Kidney epithelial cell (primary cell): ENCODE results near the gene WDR86. TPM values are rescaled to one million over a fixed set of nuclear protein-coding genes. Genes with fewer than 3 reads are reported as not detected.

Source experiments
- DNase-seq: peaks from one replicate; pipeline ENCODE4 v3.0.0-alpha.2; 2010; ENCODE audit warnings: low read depth
- H3K27me3 ChIP-seq: 2 replicates; pipeline ENCODE4 v1.6.0; 2011; ENCODE audit warnings: low read length; ENCODE audit not compliant: control insufficient read depth, insufficient read depth
- H3K36me3 ChIP-seq: 2 replicates; pipeline ENCODE4 v1.5.1; 2011; ENCODE audit warnings: low read length; ENCODE audit not compliant: control insufficient read depth, insufficient read depth
- H3K4me3 ChIP-seq: 2 replicates; pipeline ENCODE4 v1.5.1; 2011; ENCODE audit warnings: low read depth, mild to moderate bottlenecking, control low read depth, low read length
- total RNA-seq: library from RNA; depleted of rRNA; stranded (reverse); fragments of >200 nt; gene quantifications from 2 replicates; pipeline ENCODE4 v1.2.3, GENCODE V29; 2015
- TF ChIP-seq, protein P1 (sequence below): IDR thresholded peaks from 2 replicates; pipeline ENCODE4 v1.5.1; 2011; ENCODE audit warnings: mild to moderate bottlenecking, moderate library complexity, low read length, control low read depth, inconsistent platforms; ENCODE audit not compliant: insufficient read depth, poor library complexity, severe bottlenecking

The WDR86 gene
- total RNA-seq, 1 donor from 2014 or later = 19.6 TPM

DNA sequence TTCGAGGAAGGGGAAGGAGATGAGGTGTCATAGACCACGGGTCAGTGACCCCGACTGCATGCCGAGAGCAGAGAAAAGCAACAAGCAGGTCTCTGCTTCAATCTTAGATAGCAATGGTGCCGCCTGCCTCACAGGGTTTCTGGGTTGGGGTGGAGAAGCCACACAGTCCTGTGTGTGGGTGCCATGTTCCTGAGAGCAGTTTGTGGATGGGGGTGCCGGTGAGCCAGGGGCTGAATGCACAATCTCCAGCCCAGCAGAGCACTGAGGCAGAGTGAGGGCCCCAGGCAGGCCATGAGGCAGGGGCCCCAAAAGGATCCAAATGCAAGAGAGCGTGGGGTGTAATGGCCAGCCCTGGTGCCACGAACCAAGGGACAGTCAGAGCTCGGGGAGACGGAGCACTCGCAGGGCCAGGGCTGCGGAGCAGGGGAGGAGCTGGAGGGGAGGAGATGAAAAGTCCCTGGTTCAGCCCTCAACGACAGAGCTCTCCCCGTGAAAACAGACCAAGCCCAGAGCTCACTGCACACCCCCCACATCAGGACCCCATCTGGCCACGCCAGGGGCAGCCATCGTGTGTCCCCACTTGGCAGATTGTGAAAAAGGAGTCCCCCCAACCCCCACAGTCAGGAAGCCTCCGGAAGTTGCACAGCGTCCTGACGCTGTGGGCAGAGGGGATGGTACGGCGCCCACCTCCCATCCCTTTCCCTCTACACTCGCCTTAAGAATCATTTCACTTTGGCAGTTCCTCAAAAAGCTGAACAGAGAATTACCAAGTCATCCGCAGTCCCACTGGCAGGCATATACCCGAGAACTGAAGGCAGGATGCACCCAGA, 19.9 kb downstream of the WDR86 start:
- TF ChIP-seq, protein P1, sequence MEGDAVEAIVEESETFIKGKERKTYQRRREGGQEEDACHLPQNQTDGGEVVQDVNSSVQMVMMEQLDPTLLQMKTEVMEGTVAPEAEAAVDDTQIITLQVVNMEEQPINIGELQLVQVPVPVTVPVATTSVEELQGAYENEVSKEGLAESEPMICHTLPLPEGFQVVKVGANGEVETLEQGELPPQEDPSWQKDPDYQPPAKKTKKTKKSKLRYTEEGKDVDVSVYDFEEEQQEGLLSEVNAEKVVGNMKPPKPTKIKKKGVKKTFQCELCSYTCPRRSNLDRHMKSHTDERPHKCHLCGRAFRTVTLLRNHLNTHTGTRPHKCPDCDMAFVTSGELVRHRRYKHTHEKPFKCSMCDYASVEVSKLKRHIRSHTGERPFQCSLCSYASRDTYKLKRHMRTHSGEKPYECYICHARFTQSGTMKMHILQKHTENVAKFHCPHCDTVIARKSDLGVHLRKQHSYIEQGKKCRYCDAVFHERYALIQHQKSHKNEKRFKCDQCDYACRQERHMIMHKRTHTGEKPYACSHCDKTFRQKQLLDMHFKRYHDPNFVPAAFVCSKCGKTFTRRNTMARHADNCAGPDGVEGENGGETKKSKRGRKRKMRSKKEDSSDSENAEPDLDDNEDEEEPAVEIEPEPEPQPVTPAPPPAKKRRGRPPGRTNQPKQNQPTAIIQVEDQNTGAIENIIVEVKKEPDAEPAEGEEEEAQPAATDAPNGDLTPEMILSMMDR = no peak
- DNase-seq = no peak
- no peak overlapping the region for H3K4me3 ChIP-seq
- no peaks in the 10 kb centered on the region for H3K36me3 ChIP-seq
- H3K27me3 ChIP-seq = peaks cover 28% of the 10 kb centered on the region

DNA sequence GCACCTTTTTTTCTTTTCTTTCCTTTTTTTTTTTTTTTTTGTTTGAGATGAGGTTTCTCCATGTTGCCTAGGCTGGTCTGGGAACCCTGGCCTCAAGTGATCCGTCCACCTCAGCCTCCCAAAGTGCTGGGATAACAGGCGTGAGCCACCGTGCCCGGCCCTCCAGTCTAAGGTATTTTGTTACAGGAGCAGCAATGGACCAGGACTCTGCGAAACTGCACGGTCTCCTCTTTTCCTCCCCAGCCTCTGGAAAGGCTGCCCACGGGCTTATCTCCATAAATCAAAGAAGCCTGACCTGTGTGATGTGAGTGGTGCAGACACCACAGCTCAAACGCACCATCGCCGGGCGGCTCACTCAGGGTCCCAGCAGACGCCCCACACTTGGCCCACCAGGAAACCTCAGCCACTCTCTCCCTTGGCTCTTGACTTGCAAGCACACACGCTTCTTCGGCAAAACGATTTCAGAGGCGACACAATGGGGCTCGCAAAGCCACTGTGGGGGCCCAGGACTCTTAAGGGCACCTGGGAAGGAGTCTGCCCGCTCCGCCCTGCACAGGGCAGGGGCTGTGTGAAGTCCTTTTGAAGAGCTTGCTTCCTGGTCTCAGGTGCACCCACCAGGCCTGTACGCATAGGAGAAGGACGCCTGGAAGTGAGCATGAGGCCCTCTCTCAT, 20.6 kb downstream of the WDR86 start:
- H3K27me3 ChIP-seq = peaks cover 36% of the 10 kb centered on the region
- H3K4me3 ChIP-seq = no peak overlapping the region
- no peak for DNase-seq
- H3K36me3 ChIP-seq = no peaks in the 10 kb centered on the region
- TF ChIP-seq, protein P1 = no peak

DNA sequence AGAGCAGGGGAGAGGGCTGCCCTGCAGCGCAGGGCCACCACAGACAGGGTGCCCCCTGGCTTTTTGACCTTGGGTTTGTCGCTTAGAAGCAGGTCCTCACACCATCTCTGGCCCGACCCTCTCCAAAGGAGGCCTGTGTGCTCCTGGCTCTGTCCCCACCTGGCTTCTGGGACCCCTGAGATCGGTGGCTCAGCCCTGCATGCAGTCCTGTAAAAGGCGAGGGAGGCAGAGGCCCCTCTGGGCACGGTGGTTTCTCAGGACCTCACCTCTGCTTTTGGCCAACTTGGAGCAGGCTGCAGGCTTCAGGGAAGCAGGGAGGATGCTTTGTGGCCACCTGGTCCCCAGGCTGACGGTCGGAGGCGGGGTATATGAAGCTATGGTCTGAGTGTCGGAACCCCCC, 21.4 kb downstream of the WDR86 start:
- H3K36me3 ChIP-seq = no peaks in the 10 kb centered on the region
- no peak for DNase-seq
- peaks cover 44% of the 10 kb centered on the region for H3K27me3 ChIP-seq
- TF ChIP-seq, protein P1 = no peak
- H3K4me3 ChIP-seq = no peak overlapping the region

DNA sequence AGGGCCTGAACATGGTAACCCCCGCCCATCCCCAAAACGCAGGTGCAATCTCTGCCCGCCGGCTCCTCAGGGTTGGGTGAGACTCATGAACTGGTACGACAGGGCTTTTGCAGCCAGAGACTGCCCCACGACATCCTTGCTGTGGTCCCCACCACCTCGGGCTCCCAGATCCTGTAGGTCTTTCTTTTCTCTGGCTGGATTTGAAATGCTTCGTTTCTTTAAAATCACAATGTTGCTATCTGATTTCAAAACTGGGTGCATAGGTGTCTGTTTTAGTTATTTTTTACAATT, 21.9 kb downstream of the WDR86 start:
- DNase-seq = no peak
- TF ChIP-seq, protein P1 = no peak
- H3K27me3 ChIP-seq = peaks cover 42% of the 10 kb centered on the region
- H3K36me3 ChIP-seq = no peaks in the 10 kb centered on the region
- no peak overlapping the region for H3K4me3 ChIP-seq

DNA sequence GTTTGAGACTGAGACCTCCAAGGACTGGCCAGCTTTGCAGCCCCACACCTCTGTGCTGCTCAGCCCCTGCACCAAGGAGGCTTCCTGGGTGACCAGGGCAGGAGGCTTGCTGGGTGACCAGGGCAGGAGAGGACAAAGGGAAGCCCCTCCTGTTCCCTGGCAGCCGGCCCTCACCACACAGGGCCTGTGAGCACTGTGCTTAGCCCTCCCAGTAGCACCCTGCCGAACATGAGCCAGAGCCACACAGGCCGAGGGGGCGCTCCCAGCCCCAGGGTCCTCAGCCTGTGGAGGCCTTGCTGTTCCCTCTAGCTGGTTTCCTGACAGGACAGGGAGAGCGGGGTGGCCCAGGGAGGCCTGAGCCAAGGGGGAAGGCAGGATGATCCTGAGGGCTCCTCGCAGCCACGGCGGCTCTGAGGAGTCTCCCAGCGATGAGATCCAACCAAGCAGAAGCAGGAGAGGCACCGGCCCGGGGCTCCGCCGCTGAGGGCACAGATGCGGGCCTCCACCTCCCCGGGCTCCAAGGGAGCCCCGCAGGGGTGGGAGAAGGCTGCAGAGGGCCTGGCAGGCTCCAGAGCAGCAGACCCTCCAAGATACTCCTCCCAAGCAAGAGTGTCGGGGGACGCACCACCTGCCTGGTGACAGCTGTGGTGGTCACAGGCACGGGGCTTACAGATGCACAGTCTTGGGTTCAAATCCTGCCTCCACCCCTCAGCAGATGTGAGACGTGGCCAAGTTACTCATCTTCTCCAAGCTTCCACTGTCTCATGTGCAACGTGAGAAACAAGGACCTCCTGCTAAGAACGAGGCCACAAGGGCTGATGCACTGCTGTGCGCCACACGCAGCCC, 22.5 kb downstream of the WDR86 start:
- TF ChIP-seq, protein P1 = no peak
- Histone ChIP-seq H3K36me3 (no peaks in the 10 kb centered on the region), H3K27me3 (peaks cover 45% of the 10 kb centered on the region)

More for the DNA sequence above, 22.5 kb downstream of the WDR86 start:
- H3K4me3 ChIP-seq = no peak overlapping the region
- no peak for DNase-seq
